IMR-90 (cell line): Measurements from ENCODE around the gene FKBP11.

Source experiments
- BHLHE40 ChIP-seq: fragments of 150-350 bp; IDR thresholded peaks from 2 replicates; pipeline ENCODE4 v1.6.1; 2016; ENCODE audit warnings: mild to moderate bottlenecking, low read depth, low read length
- CEBPB ChIP-seq: IDR thresholded peaks from 2 replicates; pipeline ENCODE4 v1.6.1; 2012; ENCODE audit warnings: low read depth, low read length, improper control_type of control experiment
- CHD1 ChIP-seq: IDR thresholded peaks from 2 replicates; pipeline ENCODE4 v1.6.1; 2012; ENCODE audit warnings: low read depth, low read length, improper control_type of control experiment
- FOS ChIP-seq: fragments of 150-350 bp; IDR thresholded peaks from 2 replicates; pipeline ENCODE4 v1.6.1; 2016; ENCODE audit warnings: low read depth, low read length
- MAFK ChIP-seq: IDR thresholded peaks from 2 replicates; pipeline ENCODE4 v1.6.1; 2012; ENCODE audit warnings: low read depth, low read length, improper control_type of control experiment
- POLR2A ChIP-seq: IDR thresholded peaks from 2 replicates; pipeline ENCODE4 v1.6.1; 2012; ENCODE audit warnings: mild to moderate bottlenecking, low read depth, low read length
- RAD21 ChIP-seq: IDR thresholded peaks from 2 replicates; pipeline ENCODE4 v1.6.1; 2012; ENCODE audit warnings: low read length, improper control_type of control experiment
- RCOR1 ChIP-seq: IDR thresholded peaks from 2 replicates; pipeline ENCODE4 v1.6.1; 2012; ENCODE audit warnings: mild to moderate bottlenecking, low read length, improper control_type of control experiment; ENCODE audit not compliant: insufficient replicate concordance
- RFX5 ChIP-seq: IDR thresholded peaks from 2 replicates; pipeline ENCODE4 v1.8.0; 2012; ENCODE audit warnings: low read depth, mild to moderate bottlenecking, low read length, moderate library complexity
- SMC3 ChIP-seq: fragments of 150-350 bp; IDR thresholded peaks from 2 replicates; pipeline ENCODE4 v1.6.1; 2016; ENCODE audit warnings: low read depth, mild to moderate bottlenecking, antibody characterized with exemption, low read length, moderate library complexity
- TF ChIP-seq, protein P1 (sequence below): conservative IDR thresholded peaks from 2 replicates; pipeline ENCODE4 v1.5.1; 2012; ENCODE audit warnings: mild to moderate bottlenecking, low read depth, low read length, improper control_type of control experiment

DNA sequence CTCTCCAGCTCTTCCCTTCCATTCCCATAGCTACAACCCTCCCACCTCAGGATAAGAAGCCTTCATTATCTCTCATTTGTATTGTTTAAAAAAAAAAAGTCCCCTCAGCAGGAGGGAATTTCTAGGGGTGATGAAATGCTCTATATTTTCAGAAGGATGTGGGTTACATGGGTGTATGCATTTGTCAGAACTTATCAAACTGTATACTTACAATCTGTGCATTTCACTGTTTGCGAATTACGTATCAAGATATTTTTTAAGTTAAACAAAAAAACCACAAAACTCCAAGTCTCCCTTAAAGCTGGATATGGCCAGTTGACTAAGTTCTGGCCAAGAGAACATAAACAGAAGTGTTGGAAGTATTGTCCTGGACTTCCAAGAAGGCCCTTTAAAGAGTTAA lies 2.0 kb upstream of the FKBP11 start:
- TF ChIP-seq POLR2A: no peak
- TF ChIP-seq SMC3: no peak
- TF ChIP-seq, protein P1, sequence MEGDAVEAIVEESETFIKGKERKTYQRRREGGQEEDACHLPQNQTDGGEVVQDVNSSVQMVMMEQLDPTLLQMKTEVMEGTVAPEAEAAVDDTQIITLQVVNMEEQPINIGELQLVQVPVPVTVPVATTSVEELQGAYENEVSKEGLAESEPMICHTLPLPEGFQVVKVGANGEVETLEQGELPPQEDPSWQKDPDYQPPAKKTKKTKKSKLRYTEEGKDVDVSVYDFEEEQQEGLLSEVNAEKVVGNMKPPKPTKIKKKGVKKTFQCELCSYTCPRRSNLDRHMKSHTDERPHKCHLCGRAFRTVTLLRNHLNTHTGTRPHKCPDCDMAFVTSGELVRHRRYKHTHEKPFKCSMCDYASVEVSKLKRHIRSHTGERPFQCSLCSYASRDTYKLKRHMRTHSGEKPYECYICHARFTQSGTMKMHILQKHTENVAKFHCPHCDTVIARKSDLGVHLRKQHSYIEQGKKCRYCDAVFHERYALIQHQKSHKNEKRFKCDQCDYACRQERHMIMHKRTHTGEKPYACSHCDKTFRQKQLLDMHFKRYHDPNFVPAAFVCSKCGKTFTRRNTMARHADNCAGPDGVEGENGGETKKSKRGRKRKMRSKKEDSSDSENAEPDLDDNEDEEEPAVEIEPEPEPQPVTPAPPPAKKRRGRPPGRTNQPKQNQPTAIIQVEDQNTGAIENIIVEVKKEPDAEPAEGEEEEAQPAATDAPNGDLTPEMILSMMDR: no peak
- no peak for TF ChIP-seq RFX5
- TF ChIP-seq RCOR1: no peak
- no peak for TF ChIP-seq MAFK
- no peak for TF ChIP-seq RAD21
- TF ChIP-seq BHLHE40: no peak
- TF ChIP-seq CHD1: no peak
- TF ChIP-seq FOS: no peak
- TF ChIP-seq CEBPB: peak; percentile 78
